ENCODE data around the gene SIRT2.

Gene SIRT2

DNA sequence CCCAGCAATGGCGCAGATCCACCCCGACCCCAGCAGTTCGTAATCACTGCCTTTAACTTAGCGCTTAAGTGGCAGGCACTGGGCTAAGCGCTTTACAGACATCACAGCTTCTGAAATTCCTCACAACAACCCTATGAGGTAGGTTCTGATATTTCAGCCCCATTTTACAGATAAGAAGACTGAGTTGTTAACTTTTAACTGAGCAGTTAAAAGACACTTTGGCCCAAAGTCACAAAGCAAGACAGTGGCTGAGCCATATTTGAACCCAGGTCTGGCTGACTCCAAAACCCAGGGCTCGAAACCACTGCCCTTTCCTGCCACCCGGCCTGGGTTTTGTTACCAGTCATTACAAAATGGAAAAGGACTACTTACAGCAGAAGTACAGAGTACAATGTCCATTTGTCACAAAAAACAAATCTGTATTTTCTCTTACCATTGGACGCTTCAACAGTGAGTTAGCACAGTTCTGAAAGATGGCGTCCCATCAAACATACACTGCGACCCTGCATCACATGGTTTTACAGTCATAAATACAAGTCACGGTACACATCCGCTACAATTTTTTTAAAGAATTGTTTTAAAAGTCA is 58.1 kb downstream of the SIRT2 start:
- Histone ChIP-seq H3K4me1 (ENCODE audit: control insufficient read depth, insufficient read depth, low read length) (no peaks in the 10 kb centered on the region), H3K9me3 (ENCODE audit: control insufficient read depth, insufficient read depth, low read depth, low read length) (no peaks in the 10 kb centered on the region), H3K27me3 (ENCODE audit: control insufficient read depth, insufficient read depth, low read length) (no peaks in the 10 kb centered on the region), H3K9ac (ENCODE audit: low read length) (no peak overlapping the region), H3K27ac (ENCODE audit: low read depth, low read length) (no peak overlapping the region), H3K36me3 (ENCODE audit: control insufficient read depth, insufficient read depth, low read length) (peaks cover 100% of the 10 kb centered on the region), H3K4me3 (ENCODE audit: low read depth, low read length) (no peak overlapping the region)

DNA sequence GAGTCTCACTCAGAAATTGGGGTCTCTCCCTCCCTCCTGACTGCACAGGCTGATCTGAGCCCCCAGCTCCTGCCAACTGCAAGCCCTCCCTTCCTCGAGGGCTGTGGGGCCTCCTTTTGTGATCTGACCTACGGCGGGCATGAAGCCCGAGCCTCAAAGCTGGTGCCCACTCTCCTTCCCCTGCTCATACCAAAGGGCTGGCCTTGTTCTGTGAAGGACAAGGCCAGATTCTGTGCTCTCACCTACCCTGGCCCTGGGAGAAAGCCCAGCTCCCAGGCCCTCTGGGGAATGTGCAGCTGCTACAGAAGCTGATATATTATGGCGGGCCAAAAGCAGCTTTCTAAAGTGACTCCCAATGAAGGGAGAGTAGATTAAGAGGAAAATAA is 58.8 kb downstream of the SIRT2 start:
- no peaks in the 10 kb centered on the region for H3K9me3 ChIP-seq (ENCODE audit: control insufficient read depth, insufficient read depth, low read depth, low read length)
- no peaks in the 10 kb centered on the region for H3K27me3 ChIP-seq (ENCODE audit: control insufficient read depth, insufficient read depth, low read length)
- no peak overlapping the region for H3K4me3 ChIP-seq (ENCODE audit: low read depth, low read length)
- H3K27ac ChIP-seq (ENCODE audit: low read depth, low read length): no peak overlapping the region
- no peak overlapping the region for H3K9ac ChIP-seq (ENCODE audit: low read length)
- no peaks in the 10 kb centered on the region for H3K4me1 ChIP-seq (ENCODE audit: control insufficient read depth, insufficient read depth, low read length)
- H3K36me3 ChIP-seq (ENCODE audit: control insufficient read depth, insufficient read depth, low read length): peaks cover 100% of the 10 kb centered on the region

DNA sequence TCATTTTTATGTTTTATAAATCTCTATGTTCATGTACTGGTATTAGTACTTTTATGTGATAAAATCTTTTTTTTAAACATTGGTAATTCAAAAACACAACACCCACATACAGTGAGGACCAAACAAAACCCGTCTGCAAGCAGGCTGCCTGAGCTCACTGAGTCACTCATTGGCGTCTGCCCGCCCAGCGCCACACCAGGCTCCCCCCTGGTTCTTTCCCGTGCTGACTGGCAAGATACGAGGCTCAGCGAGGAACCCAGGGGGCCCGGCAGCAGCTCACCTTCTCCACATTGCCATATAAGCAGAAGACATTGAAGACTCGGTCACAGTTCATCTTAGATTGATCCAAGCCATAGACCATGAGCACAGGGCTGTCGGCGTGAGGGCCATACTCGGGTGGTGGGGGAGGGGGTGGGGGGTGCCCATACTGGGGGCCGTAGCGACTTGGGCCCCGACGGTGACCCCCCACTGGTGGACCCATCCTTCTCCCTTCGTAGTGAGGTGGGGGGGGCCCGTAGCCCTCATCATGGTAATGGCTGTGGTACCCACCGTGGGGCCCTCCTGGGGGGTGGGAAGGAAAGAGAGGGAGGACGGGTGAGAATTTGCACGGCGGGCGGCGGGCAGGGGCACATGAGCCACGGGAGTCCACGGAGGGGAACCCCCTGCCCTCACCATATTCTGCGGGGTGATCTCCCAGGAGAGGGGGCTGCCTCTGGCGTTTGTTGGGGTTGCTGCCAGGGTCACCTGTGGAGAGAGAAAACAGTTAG is 59.4 kb downstream of the SIRT2 start:
- H3K4me1 ChIP-seq (ENCODE audit: control insufficient read depth, insufficient read depth, low read length): no peaks in the 10 kb centered on the region
- H3K4me3 ChIP-seq (ENCODE audit: low read depth, low read length): no peak overlapping the region
- H3K9ac ChIP-seq (ENCODE audit: low read length): no peak overlapping the region
- H3K27me3 ChIP-seq (ENCODE audit: control insufficient read depth, insufficient read depth, low read length): no peaks in the 10 kb centered on the region
- H3K27ac ChIP-seq (ENCODE audit: low read depth, low read length): no peak overlapping the region
- no peaks in the 10 kb centered on the region for H3K9me3 ChIP-seq (ENCODE audit: control insufficient read depth, insufficient read depth, low read depth, low read length)
- peaks cover 98% of the 10 kb centered on the region for H3K36me3 ChIP-seq (ENCODE audit: control insufficient read depth, insufficient read depth, low read length)

DNA sequence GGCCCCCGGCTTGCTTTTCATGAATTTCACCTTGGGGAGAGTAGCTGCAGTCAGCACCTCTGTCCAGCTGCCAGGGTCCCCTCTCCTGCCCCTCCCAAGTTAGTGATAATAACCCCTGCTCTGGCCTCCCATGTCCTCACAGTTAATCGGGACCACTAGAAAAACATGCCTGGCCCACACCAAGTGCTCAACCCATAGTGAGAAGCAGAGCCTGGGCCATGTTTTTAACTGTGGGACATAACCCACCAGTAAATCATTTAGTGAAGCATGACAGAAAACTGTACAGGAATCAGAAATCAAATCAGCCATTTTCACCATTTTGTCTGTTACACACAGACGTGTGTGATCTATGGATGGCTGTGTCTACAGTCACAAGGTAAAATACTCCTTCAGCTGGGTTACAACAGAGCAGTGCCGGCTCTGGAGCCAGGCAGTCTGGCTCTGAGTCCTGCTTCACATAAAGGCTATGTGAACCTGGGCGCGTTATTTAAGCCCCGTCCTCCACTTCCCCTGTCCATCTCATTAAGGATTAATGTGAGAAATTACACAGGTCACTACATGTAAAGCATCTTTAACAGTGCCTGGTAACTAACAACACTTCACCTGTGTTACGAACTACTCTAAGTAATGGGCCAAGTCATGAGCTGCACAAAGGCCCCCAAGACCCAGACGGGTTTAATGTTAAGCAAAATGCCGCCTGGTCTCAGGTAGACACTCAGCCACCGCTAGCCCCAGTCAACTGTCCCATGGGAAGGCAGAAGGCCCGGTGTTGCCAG is 60.2 kb downstream of the SIRT2 start:
- Histone ChIP-seq H3K4me3 (ENCODE audit: low read depth, low read length) (no peak overlapping the region), H3K27ac (ENCODE audit: low read depth, low read length) (no peak overlapping the region), H3K27me3 (ENCODE audit: control insufficient read depth, insufficient read depth, low read length) (no peaks in the 10 kb centered on the region), H3K9ac (ENCODE audit: low read length) (no peak overlapping the region), H3K36me3 (ENCODE audit: control insufficient read depth, insufficient read depth, low read length) (peaks cover 92% of the 10 kb centered on the region), H3K9me3 (ENCODE audit: control insufficient read depth, insufficient read depth, low read depth, low read length) (no peaks in the 10 kb centered on the region), H3K4me1 (ENCODE audit: control insufficient read depth, insufficient read depth, low read length) (no peaks in the 10 kb centered on the region)

- Histone ChIP-seq H3K4me1 (ENCODE audit: control insufficient read depth, insufficient read depth, low read length) (no peaks in the 10 kb centered on the region), H3K9ac (ENCODE audit: low read length) (no peak overlapping the region), H3K9me3 (ENCODE audit: control insufficient read depth, insufficient read depth, low read depth, low read length) (no peaks in the 10 kb centered on the region), H3K36me3 (ENCODE audit: control insufficient read depth, insufficient read depth, low read length) (peaks cover 84% of the 10 kb centered on the region), H3K4me3 (ENCODE audit: low read depth, low read length) (no peak overlapping the region), H3K27ac (ENCODE audit: low read depth, low read length) (no peak overlapping the region), H3K27me3 (ENCODE audit: control insufficient read depth, insufficient read depth, low read length) (no peaks in the 10 kb centered on the region)
These were observed 61.0 kb downstream of the SIRT2 start for GRCh38 chr19:38838208-38838985.

DNA sequence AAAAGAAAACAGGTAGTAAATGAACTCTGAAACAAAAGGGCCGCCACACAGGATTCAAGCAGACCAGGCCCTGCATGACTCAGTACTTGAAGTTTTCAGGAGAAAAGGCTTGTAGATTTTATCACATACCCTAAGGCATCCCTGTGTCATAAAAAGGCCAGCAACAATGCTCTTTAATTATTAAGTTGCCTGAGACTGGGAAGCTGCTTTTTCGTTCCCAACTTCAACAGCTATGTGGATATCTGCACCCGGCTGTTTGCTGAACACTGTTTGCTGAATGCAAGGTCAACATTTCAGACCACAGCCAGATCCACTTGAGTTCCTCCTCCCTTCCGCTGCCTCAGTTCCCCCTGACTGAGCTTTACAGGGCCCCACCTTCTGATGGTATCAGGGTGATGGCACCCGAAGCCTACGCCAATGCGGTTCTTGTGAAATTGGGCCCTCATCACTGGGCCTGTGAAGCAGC is 61.7 kb downstream of the SIRT2 start:
- no peaks in the 10 kb centered on the region for H3K27me3 ChIP-seq (ENCODE audit: control insufficient read depth, insufficient read depth, low read length)
- peaks cover 77% of the 10 kb centered on the region for H3K36me3 ChIP-seq (ENCODE audit: control insufficient read depth, insufficient read depth, low read length)
- H3K27ac ChIP-seq (ENCODE audit: low read depth, low read length): no peak overlapping the region

DNA sequence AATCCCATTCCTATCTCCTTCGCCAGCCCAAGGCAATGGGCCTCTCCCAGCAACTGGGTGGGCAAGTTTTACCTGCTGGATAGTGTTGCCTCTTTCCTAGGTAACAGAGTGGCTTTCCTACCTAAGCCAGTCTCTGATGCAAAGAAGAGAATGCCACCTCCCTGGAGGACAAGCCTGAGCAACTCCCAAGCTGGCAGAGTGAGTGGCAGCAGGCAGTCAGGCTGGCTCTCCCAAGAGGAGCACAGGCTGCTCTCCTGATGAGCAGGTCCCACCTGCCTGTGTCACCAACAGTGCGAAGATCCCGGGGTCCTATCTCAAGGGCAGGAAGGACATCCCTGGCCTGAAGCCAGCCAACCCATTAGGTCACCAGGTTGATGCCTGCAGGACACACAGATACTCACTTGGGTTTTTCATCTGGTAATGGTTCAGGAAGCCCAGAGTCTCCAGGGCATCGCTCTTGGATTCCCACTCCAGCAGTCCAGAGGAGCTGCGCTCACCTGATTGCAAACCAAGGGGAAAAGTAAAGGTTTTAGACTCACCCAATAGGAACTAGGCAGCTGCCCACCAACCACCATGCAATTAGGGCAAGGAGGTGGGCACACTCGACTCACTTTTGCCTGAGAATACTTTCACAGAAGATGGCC is 62.3 kb downstream of the SIRT2 start:
- Histone ChIP-seq H3K4me3 (ENCODE audit: low read depth, low read length) (no peak overlapping the region), H3K27ac (ENCODE audit: low read depth, low read length) (no peak overlapping the region), H3K9me3 (ENCODE audit: control insufficient read depth, insufficient read depth, low read depth, low read length) (no peaks in the 10 kb centered on the region), H3K4me1 (ENCODE audit: control insufficient read depth, insufficient read depth, low read length) (peaks cover 3% of the 10 kb centered on the region), H3K9ac (ENCODE audit: low read length) (no peak overlapping the region), H3K36me3 (ENCODE audit: control insufficient read depth, insufficient read depth, low read length) (peaks cover 71% of the 10 kb centered on the region), H3K27me3 (ENCODE audit: control insufficient read depth, insufficient read depth, low read length) (no peaks in the 10 kb centered on the region)

More for the DNA sequence above, 61.7 kb downstream of the SIRT2 start:
- Histone ChIP-seq H3K4me3 (ENCODE audit: low read depth, low read length) (no peak overlapping the region), H3K4me1 (ENCODE audit: control insufficient read depth, insufficient read depth, low read length) (no peaks in the 10 kb centered on the region), H3K9me3 (ENCODE audit: control insufficient read depth, insufficient read depth, low read depth, low read length) (no peaks in the 10 kb centered on the region), H3K9ac (ENCODE audit: low read length) (no peak overlapping the region)

DNA sequence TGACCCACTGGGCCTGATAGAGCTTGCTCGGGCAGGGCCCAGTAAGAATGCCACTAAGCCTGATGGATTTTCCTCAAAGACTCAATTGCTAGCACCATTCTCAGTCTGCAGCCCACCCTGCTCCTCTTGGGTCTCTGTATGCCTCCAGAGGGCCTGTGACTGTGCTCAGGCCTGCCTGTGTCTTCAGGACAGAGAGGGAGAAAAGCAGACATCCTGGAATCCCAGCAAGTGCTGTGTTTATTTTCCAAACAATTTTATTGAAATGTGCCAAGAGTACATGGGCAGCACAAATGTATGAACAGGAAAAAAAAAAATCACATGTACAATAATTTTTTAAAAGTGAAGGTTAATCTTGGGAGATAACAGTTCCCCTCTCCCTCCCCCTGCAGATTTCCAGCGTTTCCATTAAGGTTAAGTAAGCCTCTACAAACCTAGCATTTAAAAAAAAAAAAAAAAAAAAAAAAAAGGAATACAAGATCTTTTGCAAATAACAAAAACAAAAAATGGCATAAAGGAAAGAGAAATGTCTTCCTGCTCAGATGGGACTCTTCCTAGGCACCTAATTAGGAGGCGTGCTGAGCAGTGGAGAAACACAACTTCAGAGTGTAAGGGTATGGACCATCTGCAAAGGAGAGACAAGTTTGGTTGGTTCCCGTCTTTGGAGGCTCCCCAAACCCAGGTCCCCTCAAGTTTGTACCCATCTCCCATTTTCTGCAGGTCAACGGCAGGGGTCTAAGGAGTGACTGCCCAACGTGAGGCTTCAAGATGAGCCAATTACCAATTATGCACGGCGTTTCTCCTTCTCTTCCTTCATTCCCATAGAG is 63.0 kb downstream of the SIRT2 start:
- Histone ChIP-seq H3K4me3 (ENCODE audit: low read depth, low read length) (no peak overlapping the region), H3K9ac (ENCODE audit: low read length) (no peak overlapping the region), H3K4me1 (ENCODE audit: control insufficient read depth, insufficient read depth, low read length) (peaks cover 5% of the 10 kb centered on the region), H3K27ac (ENCODE audit: low read depth, low read length) (no peak overlapping the region), H3K27me3 (ENCODE audit: control insufficient read depth, insufficient read depth, low read length) (no peaks in the 10 kb centered on the region), H3K36me3 (ENCODE audit: control insufficient read depth, insufficient read depth, low read length) (peaks cover 64% of the 10 kb centered on the region), H3K9me3 (ENCODE audit: control insufficient read depth, insufficient read depth, low read depth, low read length) (no peaks in the 10 kb centered on the region)

- peaks cover 12% of the 10 kb centered on the region for H3K4me1 ChIP-seq (ENCODE audit: control insufficient read depth, insufficient read depth, low read length)
These were observed 64.8 kb downstream of the SIRT2 start for GRCh38 chr19:38834590-38834989.

DNA sequence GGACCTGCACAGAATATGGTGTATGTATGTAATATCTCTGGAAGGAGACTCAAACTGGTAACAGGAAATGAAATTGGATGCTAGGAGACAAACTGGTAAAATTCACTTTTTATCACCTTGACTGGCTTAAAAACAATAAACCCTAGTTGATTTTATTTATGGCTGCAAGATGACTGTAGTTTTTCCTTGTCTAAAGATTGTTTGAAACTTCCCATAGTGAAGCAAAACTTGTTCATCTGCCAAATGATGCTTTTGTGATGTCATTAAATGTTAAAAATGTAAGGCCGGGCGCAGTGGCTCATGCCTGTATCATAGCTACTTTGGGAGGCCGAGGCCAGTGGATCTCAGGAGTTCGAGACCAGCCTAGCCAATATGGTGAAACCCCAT is 65.3 kb downstream of the SIRT2 start:
- H3K4me3 ChIP-seq (ENCODE audit: low read depth, low read length): no peak overlapping the region
- H3K9ac ChIP-seq (ENCODE audit: low read length): no peak overlapping the region
- no peaks in the 10 kb centered on the region for H3K9me3 ChIP-seq (ENCODE audit: control insufficient read depth, insufficient read depth, low read depth, low read length)
- no peak overlapping the region for H3K27ac ChIP-seq (ENCODE audit: low read depth, low read length)
- peaks cover 12% of the 10 kb centered on the region for H3K4me1 ChIP-seq (ENCODE audit: control insufficient read depth, insufficient read depth, low read length)
- no peaks in the 10 kb centered on the region for H3K27me3 ChIP-seq (ENCODE audit: control insufficient read depth, insufficient read depth, low read length)
- peaks cover 53% of the 10 kb centered on the region for H3K36me3 ChIP-seq (ENCODE audit: control insufficient read depth, insufficient read depth, low read length)

More at GRCh38 chr19:38834590-38834989, 64.8 kb downstream of the SIRT2 start:
- H3K27ac ChIP-seq (ENCODE audit: low read depth, low read length): no peak overlapping the region
- no peaks in the 10 kb centered on the region for H3K27me3 ChIP-seq (ENCODE audit: control insufficient read depth, insufficient read depth, low read length)
- H3K9me3 ChIP-seq (ENCODE audit: control insufficient read depth, insufficient read depth, low read depth, low read length): no peaks in the 10 kb centered on the region
- H3K4me3 ChIP-seq (ENCODE audit: low read depth, low read length): no peak overlapping the region
- H3K9ac ChIP-seq (ENCODE audit: low read length): no peak overlapping the region
- H3K36me3 ChIP-seq (ENCODE audit: control insufficient read depth, insufficient read depth, low read length): peaks cover 55% of the 10 kb centered on the region

Data from HUES6 (cell line).